ENCODE results near the gene FSD2.

FSD2 gene

DNA sequence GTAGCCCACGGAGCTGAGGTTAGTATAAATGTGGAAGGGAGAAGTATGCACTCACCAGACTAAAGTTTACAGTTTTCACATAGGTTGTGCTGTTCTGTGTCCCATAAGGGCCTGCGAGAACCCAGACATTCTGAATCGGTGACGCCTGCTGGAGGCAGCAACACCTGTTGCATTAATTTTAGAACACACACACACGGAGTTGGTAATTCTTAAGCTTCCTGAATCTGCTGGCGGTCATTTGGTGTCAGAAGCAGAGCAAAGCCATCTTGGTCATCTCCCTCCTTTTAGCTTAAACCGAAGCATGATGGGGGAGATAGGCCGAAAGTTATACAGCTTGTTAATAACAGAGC, 55.1 kb downstream of the FSD2 start:
- H3K4me1 ChIP-seq (ENCODE audit: control insufficient read depth, insufficient read depth, low read length), result peaks cover 24% of the 10 kb centered on the region
- H3K9ac ChIP-seq (ENCODE audit: low read length), result peak overlapping the region; percentile 97
- H3K27me3 ChIP-seq (replicated peaks; ENCODE audit: control insufficient read depth, insufficient read depth, low read length), result no peaks in the 10 kb centered on the region
- H3K36me3 ChIP-seq (ENCODE audit: control insufficient read depth, insufficient read depth, low read length, severe bottlenecking), result peaks cover 29% of the 10 kb centered on the region
- DNase-seq (ENCODE audit: low read depth), result peak; percentile 45
- H3K9me3 ChIP-seq (ENCODE audit: control insufficient read depth, low read length), result no peaks in the 10 kb centered on the region
- peak overlapping the region; percentile 98 for H3K4me3 ChIP-seq (ENCODE audit: low read length)

DNA sequence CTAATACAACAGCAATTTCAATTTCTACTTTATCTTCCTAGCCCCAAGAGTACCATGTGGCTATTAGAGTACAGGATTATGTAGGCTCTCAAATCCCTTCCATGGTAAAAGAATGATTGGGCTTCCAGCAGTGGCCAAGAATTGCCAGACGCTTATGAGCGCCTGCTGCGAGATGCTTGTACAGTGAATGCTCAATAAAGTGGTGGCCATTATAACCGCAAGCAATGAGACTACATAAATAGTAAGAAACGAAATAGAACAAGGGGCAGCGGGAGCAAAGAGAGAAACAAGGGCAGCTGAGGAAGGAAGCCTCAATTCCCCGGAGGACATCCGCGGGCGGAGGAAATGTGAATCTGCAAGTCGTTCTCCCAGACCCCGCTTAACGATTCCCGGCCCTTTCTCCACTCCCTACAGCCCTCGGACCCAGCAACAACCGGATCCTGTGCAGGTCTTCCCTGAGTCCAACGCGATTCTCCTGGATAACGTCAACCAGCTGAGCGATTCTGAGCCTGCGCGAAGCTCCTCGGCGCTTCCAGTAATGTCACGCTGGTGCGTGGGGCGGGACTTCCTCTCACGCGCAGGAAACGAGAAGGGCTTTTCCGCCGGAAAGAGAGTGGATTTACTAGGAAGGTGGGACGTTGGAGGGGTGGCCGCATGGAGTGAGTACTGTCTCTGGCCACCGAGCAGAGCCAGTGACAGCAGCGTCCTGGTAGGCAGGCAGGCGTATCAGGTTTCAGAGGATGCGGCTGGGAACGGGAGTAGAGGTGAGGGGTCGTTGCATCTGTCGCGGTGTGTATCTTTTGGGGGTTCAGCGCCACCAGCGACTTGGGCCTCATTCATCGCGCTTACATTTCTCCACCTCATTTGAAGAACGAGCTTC, 55.7 kb downstream of the FSD2 start:
- H3K36me3 ChIP-seq (ENCODE audit: control insufficient read depth, insufficient read depth, low read length, severe bottlenecking), result peaks cover 23% of the 10 kb centered on the region
- H3K4me1 ChIP-seq (ENCODE audit: control insufficient read depth, insufficient read depth, low read length), result peaks cover 24% of the 10 kb centered on the region
- peak overlapping the region; percentile 97 for H3K9ac ChIP-seq (ENCODE audit: low read length)
- H3K27me3 ChIP-seq (replicated peaks; ENCODE audit: control insufficient read depth, insufficient read depth, low read length), result no peaks in the 10 kb centered on the region
- H3K9me3 ChIP-seq (ENCODE audit: control insufficient read depth, low read length), result no peaks in the 10 kb centered on the region
- peak overlapping the region; percentile 98 for H3K4me3 ChIP-seq (ENCODE audit: low read length)
- peak; percentile 98 for DNase-seq (ENCODE audit: low read depth)

DNA sequence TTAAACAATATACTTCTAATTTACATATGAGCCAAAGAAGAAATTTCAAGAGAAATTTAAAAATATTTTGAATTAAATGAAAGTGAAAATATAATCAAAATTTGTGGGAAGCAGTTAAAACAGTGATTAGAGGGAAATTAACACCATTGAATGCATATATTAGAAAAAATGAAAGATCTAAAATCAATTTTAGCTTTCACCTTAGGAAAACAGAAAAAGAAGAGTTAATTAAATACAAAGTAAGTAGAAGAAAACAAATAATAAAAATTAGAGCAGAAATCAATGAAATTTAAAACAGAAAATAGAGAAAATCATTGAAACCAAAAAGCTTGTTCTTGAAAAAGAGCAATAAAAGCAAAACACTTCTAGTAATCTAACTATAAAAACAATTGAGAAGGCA, 57.6 kb downstream of the FSD2 start:
- no peak for DNase-seq (ENCODE audit: low read depth)
- Histone ChIP-seq H3K4me3 (ENCODE audit: low read length) (no peak overlapping the region), H3K36me3 (ENCODE audit: control insufficient read depth, insufficient read depth, low read length, severe bottlenecking) (peaks cover 12% of the 10 kb centered on the region), H3K4me1 (ENCODE audit: control insufficient read depth, insufficient read depth, low read length) (peaks cover 24% of the 10 kb centered on the region), H3K9me3 (ENCODE audit: control insufficient read depth, low read length) (no peaks in the 10 kb centered on the region), H3K27me3 (replicated peaks; ENCODE audit: control insufficient read depth, insufficient read depth, low read length) (no peaks in the 10 kb centered on the region), H3K9ac (ENCODE audit: low read length) (no peak overlapping the region)

DNA sequence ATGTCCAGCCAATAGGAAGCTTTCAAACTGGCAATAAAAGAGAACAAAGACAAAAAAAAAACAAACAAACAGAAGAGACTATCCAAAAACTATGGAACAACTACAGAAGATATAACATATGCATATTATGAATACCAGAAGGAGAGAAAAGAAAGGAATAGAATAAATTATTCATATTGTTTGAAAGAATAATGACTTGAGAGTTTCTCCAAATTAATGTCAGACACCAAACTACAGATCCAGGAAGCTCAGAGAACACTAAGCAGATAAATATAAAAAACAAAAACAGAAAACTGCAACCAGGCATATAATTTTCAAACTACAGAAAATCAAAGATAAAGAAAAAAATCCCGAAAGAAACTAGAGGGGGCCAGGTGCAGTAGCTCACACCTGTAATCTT, 62.1 kb downstream of the FSD2 start:
- no peak overlapping the region for H3K9ac ChIP-seq (ENCODE audit: low read length)
- H3K36me3 ChIP-seq (ENCODE audit: control insufficient read depth, insufficient read depth, low read length, severe bottlenecking), result no peaks in the 10 kb centered on the region
- H3K27me3 ChIP-seq (replicated peaks; ENCODE audit: control insufficient read depth, insufficient read depth, low read length), result no peaks in the 10 kb centered on the region
- no peak overlapping the region for H3K4me3 ChIP-seq (ENCODE audit: low read length)
- peaks cover 21% of the 10 kb centered on the region for H3K4me1 ChIP-seq (ENCODE audit: control insufficient read depth, insufficient read depth, low read length)
- DNase-seq (ENCODE audit: low read depth), result no peak
- no peaks in the 10 kb centered on the region for H3K9me3 ChIP-seq (ENCODE audit: control insufficient read depth, low read length)

DNA sequence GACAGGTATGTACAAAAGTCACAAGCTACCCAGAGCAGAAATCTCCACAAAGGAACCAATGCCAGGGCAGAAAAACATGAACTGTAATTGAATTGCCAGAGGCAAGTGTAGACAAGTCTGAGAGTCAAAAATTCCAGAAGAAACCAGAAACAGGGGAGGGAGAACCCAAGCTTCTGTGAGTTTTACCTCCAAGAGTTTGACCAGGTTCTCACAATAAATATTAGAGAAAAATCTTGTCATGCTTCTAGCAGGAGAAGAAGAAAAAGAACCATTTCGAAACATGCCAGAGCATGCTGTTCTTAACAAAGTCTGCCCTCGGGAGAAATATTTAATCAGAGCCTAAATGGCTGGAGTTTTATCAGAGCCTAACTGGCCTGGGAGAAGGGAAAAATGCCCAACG, 63.7 kb downstream of the FSD2 start:
- Histone ChIP-seq H3K27me3 (replicated peaks; ENCODE audit: control insufficient read depth, insufficient read depth, low read length) (no peaks in the 10 kb centered on the region), H3K9me3 (ENCODE audit: control insufficient read depth, low read length) (no peaks in the 10 kb centered on the region), H3K4me1 (ENCODE audit: control insufficient read depth, insufficient read depth, low read length) (peaks cover 14% of the 10 kb centered on the region), H3K9ac (ENCODE audit: low read length) (peak overlapping the region; percentile 0), H3K4me3 (ENCODE audit: low read length) (no peak overlapping the region), H3K36me3 (ENCODE audit: control insufficient read depth, insufficient read depth, low read length, severe bottlenecking) (no peaks in the 10 kb centered on the region)
- peak; percentile 5 for DNase-seq (ENCODE audit: low read depth)

DNA sequence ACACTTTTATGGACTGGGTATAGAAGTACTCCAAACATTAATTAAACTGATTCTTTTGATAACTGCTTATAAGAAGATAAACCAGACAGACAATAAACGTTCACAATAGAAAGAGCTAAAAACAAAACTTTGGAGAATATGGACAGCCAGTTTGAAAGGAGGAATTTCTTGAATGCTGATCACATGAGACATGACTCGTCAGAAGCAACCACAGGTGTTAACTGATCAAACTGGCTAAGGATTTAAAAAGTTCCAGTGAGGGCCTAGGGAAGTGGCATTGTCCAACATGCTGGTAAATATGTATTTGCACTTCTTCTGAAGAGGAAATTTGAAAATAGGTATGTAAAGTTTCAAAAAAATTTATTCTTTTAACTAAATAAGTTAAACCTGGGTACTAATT, 66.8 kb downstream of the FSD2 start:
- Histone ChIP-seq H3K9me3 (ENCODE audit: control insufficient read depth, low read length) (no peaks in the 10 kb centered on the region), H3K36me3 (ENCODE audit: control insufficient read depth, insufficient read depth, low read length, severe bottlenecking) (peaks cover 6% of the 10 kb centered on the region), H3K9ac (ENCODE audit: low read length) (no peak overlapping the region), H3K27me3 (replicated peaks; ENCODE audit: control insufficient read depth, insufficient read depth, low read length) (no peaks in the 10 kb centered on the region), H3K4me1 (ENCODE audit: control insufficient read depth, insufficient read depth, low read length) (peaks cover 14% of the 10 kb centered on the region), H3K4me3 (ENCODE audit: low read length) (no peak overlapping the region)
- DNase-seq (ENCODE audit: low read depth), result no peak

DNA sequence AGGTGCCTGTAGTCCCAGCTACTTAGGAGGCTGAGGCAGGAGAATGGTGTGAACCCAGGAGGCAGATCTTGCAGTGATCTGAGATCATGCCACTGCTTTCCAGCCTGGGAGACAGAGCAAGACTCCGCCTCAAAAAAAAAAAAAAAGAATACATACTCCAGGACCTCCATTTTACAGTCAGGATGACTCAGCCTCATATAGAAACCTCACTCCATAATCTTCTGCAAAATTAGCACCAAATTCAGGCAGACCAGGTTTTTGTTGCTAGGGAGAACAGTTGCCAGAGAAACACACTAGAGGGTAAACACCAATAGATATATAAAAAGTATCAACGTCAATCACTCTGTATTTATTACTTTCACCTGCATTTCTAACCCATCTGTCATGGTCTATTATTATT, 67.9 kb downstream of the FSD2 start:
- Histone ChIP-seq H3K9me3 (ENCODE audit: control insufficient read depth, low read length) (no peaks in the 10 kb centered on the region), H3K4me3 (ENCODE audit: low read length) (no peak overlapping the region), H3K36me3 (ENCODE audit: control insufficient read depth, insufficient read depth, low read length, severe bottlenecking) (peaks cover 6% of the 10 kb centered on the region), H3K9ac (ENCODE audit: low read length) (no peak overlapping the region), H3K27me3 (replicated peaks; ENCODE audit: control insufficient read depth, insufficient read depth, low read length) (no peaks in the 10 kb centered on the region), H3K4me1 (ENCODE audit: control insufficient read depth, insufficient read depth, low read length) (peaks cover 14% of the 10 kb centered on the region)
- no peak for DNase-seq (ENCODE audit: low read depth)

DNA sequence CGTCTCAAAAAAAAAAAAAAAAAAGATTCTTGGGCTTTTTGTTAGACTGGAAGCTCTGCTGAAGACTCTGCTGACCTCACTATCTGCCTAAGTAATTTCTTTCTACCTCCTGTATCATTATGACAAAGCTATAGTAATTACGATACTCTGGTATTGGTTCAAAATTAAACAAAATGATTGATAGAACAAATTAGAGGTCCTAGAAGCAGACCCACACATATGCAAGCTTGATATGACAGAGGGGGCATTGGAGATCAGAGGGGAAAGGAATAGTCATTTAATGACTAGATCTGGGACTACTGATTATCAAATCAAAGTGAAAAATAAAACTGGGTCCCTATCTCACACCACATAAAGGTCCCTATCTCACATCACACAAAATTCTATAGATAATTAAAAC, 74.3 kb downstream of the FSD2 start:
- H3K27me3 ChIP-seq (replicated peaks; ENCODE audit: control insufficient read depth, insufficient read depth, low read length), result no peaks in the 10 kb centered on the region
- no peaks in the 10 kb centered on the region for H3K4me1 ChIP-seq (ENCODE audit: control insufficient read depth, insufficient read depth, low read length)
- H3K36me3 ChIP-seq (ENCODE audit: control insufficient read depth, insufficient read depth, low read length, severe bottlenecking), result no peaks in the 10 kb centered on the region
- H3K9ac ChIP-seq (ENCODE audit: low read length), result no peak overlapping the region
- H3K9me3 ChIP-seq (ENCODE audit: control insufficient read depth, low read length), result no peaks in the 10 kb centered on the region
- DNase-seq (ENCODE audit: low read depth), result no peak
- no peak overlapping the region for H3K4me3 ChIP-seq (ENCODE audit: low read length)

DNA sequence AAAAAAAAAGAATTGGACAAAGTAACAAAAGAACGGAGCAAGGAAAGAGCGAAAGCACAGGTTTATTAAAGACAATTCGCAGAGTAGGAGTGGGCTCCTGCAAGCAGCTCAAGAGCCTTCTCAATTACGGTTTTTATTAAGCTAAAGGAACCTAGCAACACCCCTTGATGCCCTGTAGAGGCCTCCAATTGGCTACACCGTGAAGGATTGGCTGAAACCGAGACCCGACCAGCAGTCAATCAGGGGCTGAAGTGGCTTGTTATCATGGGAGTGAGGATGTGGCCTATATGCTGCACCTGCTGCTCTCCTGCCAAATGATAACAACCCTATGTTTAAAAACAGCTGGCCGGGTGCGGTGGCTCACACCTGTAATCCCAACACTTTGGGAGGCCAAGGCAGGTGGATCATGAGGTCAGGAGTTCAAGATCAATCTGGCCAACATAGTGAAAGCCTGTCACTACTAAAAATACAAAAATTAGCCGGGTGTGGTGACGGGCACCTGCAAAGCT, 75.8 kb downstream of the FSD2 start:
- Histone ChIP-seq H3K9ac (ENCODE audit: low read length) (no peak overlapping the region), H3K4me3 (ENCODE audit: low read length) (no peak overlapping the region), H3K27me3 (replicated peaks; ENCODE audit: control insufficient read depth, insufficient read depth, low read length) (no peaks in the 10 kb centered on the region), H3K4me1 (ENCODE audit: control insufficient read depth, insufficient read depth, low read length) (no peaks in the 10 kb centered on the region), H3K9me3 (ENCODE audit: control insufficient read depth, low read length) (no peaks in the 10 kb centered on the region), H3K36me3 (ENCODE audit: control insufficient read depth, insufficient read depth, low read length, severe bottlenecking) (no peaks in the 10 kb centered on the region)
- DNase-seq (ENCODE audit: low read depth), result no peak

DNA sequence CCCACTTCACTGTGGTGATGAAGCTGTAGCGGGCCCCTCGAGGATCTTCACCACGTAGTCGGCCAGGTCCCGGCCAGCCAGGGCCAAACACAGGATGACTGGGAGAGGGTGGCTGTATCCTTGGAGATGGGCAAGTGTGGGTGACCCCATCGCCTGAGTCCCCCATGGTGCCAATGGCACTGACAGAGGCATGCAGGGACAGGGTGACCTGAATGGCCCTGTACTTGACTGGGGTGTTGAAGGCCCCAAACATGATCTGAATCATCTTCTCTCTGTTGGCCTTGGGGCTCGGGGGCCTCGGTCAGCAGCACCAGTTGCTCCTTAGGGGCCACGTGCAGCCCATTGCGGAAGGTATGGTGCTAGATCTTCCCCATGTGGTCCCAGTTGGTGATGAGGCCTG, 79.1 kb downstream of the FSD2 start:
- H3K9ac ChIP-seq (ENCODE audit: low read length), result no peak overlapping the region
- H3K9me3 ChIP-seq (ENCODE audit: control insufficient read depth, low read length), result no peaks in the 10 kb centered on the region
- no peaks in the 10 kb centered on the region for H3K27me3 ChIP-seq (replicated peaks; ENCODE audit: control insufficient read depth, insufficient read depth, low read length)
- no peak overlapping the region for H3K4me3 ChIP-seq (ENCODE audit: low read length)
- DNase-seq (ENCODE audit: low read depth), result no peak
- no peaks in the 10 kb centered on the region for H3K4me1 ChIP-seq (ENCODE audit: control insufficient read depth, insufficient read depth, low read length)
- no peaks in the 10 kb centered on the region for H3K36me3 ChIP-seq (ENCODE audit: control insufficient read depth, insufficient read depth, low read length, severe bottlenecking)

DNA sequence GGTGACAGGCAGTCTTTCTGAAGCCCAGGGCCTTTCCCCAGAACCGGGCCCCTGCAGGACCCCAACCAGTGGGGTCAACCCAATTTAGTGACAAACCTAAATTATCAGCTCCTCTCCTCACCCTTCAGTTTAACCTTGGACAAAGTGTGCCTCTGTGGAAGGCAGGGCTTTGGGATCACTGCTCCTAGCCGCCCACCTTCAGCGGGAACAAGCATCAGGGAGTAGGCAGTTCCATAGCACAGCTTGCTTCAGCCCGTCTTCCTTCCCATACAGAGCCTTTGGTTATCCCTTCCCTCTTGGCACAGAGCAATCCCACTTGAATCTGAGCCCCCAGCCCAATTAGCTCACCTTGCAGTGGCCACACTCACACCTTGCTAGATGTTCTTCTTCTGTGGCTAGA, 90.9 kb downstream of the FSD2 start:
- H3K9me3 ChIP-seq (ENCODE audit: control insufficient read depth, low read length), result no peaks in the 10 kb centered on the region
- no peak overlapping the region for H3K4me3 ChIP-seq (ENCODE audit: low read length)
- H3K27me3 ChIP-seq (replicated peaks; ENCODE audit: control insufficient read depth, insufficient read depth, low read length), result peaks cover 19% of the 10 kb centered on the region
- H3K4me1 ChIP-seq (ENCODE audit: control insufficient read depth, insufficient read depth, low read length), result peaks cover 3% of the 10 kb centered on the region
- DNase-seq (ENCODE audit: low read depth), result no peak
- H3K9ac ChIP-seq (ENCODE audit: low read length), result no peak overlapping the region
- no peaks in the 10 kb centered on the region for H3K36me3 ChIP-seq (ENCODE audit: control insufficient read depth, insufficient read depth, low read length, severe bottlenecking)

DNA sequence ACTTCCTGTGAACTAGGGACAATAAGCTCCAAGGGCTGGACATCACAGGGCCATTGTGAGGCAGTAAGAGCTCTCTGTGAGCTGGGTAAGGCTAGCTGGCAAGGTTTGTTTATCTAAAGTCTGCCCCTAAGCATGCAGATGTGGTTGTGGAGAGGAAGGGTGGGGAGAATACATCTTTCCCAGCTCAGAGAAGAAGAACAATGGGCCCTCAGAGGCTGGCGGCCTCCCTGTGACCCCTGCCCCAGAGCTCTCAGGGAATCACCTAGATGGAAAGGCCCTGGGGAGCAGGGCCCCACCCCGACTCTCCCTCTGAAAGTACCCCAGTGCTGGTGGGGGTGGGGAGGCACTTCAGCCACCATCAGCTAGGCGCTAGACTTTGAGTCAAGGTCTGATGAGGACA, 91.9 kb downstream of the FSD2 start:
- Histone ChIP-seq H3K36me3 (ENCODE audit: control insufficient read depth, insufficient read depth, low read length, severe bottlenecking) (no peaks in the 10 kb centered on the region), H3K9ac (ENCODE audit: low read length) (no peak overlapping the region), H3K4me1 (ENCODE audit: control insufficient read depth, insufficient read depth, low read length) (peaks cover 4% of the 10 kb centered on the region), H3K9me3 (ENCODE audit: control insufficient read depth, low read length) (no peaks in the 10 kb centered on the region), H3K4me3 (ENCODE audit: low read length) (no peak overlapping the region), H3K27me3 (replicated peaks; ENCODE audit: control insufficient read depth, insufficient read depth, low read length) (peaks cover 19% of the 10 kb centered on the region)
- DNase-seq (ENCODE audit: low read depth), result no peak

All from adipocyte (in vitro differentiated cells).